Loucy (cell line): ENCODE measurements around the gene KLC1.

ENCODE experiments used
- H2AFZ ChIP-seq: fragments of 200-600 bp; sonication (generic); 2 replicates; pipeline ENCODE4 v1.6.0; 2016; ENCODE audit warnings: antibody characterized with exemption, mild to moderate bottlenecking, low read length, moderate library complexity
- H3F3A ChIP-seq: fragments of 200-600 bp; 2 replicates; pipeline ENCODE4 v1.6.0; 2016; ENCODE audit warnings: antibody characterized with exemption, low read depth, mild to moderate bottlenecking
- H3K27me3 ChIP-seq: fragments of 200-600 bp; sonication (generic); 2 replicates; pipeline ENCODE4 v1.6.1; 2014; ENCODE audit warnings: low read length, mild to moderate bottlenecking; ENCODE audit not compliant: insufficient read depth, poor library complexity, severe bottlenecking
- H3K36me3 ChIP-seq: fragments of 200-600 bp; sonication (generic); 2 replicates; pipeline ENCODE4 v1.6.1; 2016; ENCODE audit warnings: low read length; ENCODE audit not compliant: insufficient read depth
- H3K4me1 ChIP-seq: fragments of 200-600 bp; sonication (generic); 2 replicates; pipeline ENCODE4 v1.5.1; 2014; ENCODE audit warnings: low read length, mild to moderate bottlenecking; ENCODE audit not compliant: insufficient read depth, poor library complexity, severe bottlenecking
- H3K4me2 ChIP-seq: fragments of 200-600 bp; sonication (generic); 2 replicates; pipeline ENCODE4 v1.6.0; 2014; ENCODE audit warnings: antibody characterized with exemption, low read length, low read depth, mild to moderate bottlenecking; ENCODE audit not compliant: poor library complexity, severe bottlenecking
- H3K4me3 ChIP-seq: fragments of 200-600 bp; sonication (generic); 2 replicates; pipeline ENCODE4 v1.5.1; 2014; ENCODE audit warnings: low read length, mild to moderate bottlenecking, mixed read lengths; ENCODE audit not compliant: poor library complexity, severe bottlenecking
- H3K79me2 ChIP-seq: fragments of 200-600 bp; sonication (generic); 2 replicates; pipeline ENCODE4 v1.6.1; 2014; ENCODE audit warnings: low read length; ENCODE audit not compliant: insufficient read depth
- H3K9ac ChIP-seq: fragments of 200-600 bp; sonication (generic); 2 replicates; pipeline ENCODE4 v1.6.0; 2014; ENCODE audit warnings: mild to moderate bottlenecking, low read depth, low read length, moderate library complexity; ENCODE audit not compliant: poor library complexity, severe bottlenecking
- H3K9me2 ChIP-seq: fragments of 200-600 bp; sonication (generic); replicated peaks from 2 replicates; pipeline ENCODE4 v1.6.1; 2016; ENCODE audit warnings: low read depth, low read length, mixed read lengths
- H3K9me3 ChIP-seq: fragments of 200-600 bp; sonication (generic); 2 replicates; pipeline ENCODE4 v1.6.1; 2014; ENCODE audit warnings: mild to moderate bottlenecking, antibody characterized with exemption, low read length, low read depth; ENCODE audit not compliant: insufficient read depth
- H4K20me1 ChIP-seq: fragments of 200-600 bp; sonication (generic); 2 replicates; pipeline ENCODE4 v1.6.0; 2014; ENCODE audit warnings: antibody characterized with exemption, low read length, mild to moderate bottlenecking; ENCODE audit not compliant: insufficient read depth, poor library complexity, severe bottlenecking
- CTCF ChIP-seq: fragments of 200-600 bp; sonication (generic); conservative IDR thresholded peaks from 2 replicates; pipeline ENCODE4 v1.5.1; 2014; ENCODE audit warnings: mild to moderate bottlenecking, antibody characterized with exemption, low read length
- EZH2phosphoT487 ChIP-seq: fragments of 200-600 bp; IDR thresholded peaks from 2 replicates; pipeline ENCODE4 v1.6.1; 2018; ENCODE audit warnings: antibody characterized with exemption, mild to moderate bottlenecking, moderate library complexity, borderline replicate concordance

Gene KLC1

GRCh38 chr14:103649001-103649400 lies 20.0 kb downstream of the KLC1 start:
- no peak overlapping the region for H3K4me3 ChIP-seq
- H3K4me1 ChIP-seq: no peaks in the 10 kb centered on the region
- peaks cover 37% of the 10 kb centered on the region for H4K20me1 ChIP-seq
- TF ChIP-seq CTCF (no peak), EZH2phosphoT487 (no peak)
- H3F3A ChIP-seq: no peaks in the 10 kb centered on the region
- peaks cover 7% of the 10 kb centered on the region; the same call in 1 of the 2 replicates for H3K36me3 ChIP-seq
- H3K9me3 ChIP-seq: no peaks in the 10 kb centered on the region
- no peak overlapping the region for H3K9ac ChIP-seq
- H3K4me2 ChIP-seq: no peak overlapping the region
- H3K79me2 ChIP-seq: peaks cover 93% of the 10 kb centered on the region
- no peaks in the 10 kb centered on the region for H3K9me2 ChIP-seq
- H2AFZ ChIP-seq: no peak overlapping the region
- H3K27me3 ChIP-seq: no peaks in the 10 kb centered on the region

DNA sequence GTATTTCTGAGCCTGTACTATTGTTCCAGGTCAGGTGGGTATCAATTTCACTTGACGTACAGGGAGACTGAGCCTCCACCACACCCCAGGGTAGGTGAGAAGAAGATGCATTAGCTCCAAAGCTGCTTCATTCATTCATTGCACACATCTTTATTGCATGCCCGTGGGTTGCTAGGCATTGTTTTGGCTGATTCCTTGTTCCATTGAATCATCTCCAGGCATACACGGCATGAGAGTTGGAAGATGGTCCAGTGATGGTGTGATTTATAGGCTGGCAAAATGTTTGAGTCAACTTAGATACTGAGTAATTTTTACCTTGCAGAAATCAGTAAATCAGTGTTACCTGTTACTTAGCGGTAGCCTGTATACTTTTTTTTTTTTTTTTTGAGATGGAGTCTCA lies 21.2 kb downstream of the KLC1 start:
- no peak overlapping the region for H3K4me3 ChIP-seq
- H4K20me1 ChIP-seq: peaks cover 37% of the 10 kb centered on the region
- TF ChIP-seq EZH2phosphoT487 (no peak), CTCF (no peak)

DNA sequence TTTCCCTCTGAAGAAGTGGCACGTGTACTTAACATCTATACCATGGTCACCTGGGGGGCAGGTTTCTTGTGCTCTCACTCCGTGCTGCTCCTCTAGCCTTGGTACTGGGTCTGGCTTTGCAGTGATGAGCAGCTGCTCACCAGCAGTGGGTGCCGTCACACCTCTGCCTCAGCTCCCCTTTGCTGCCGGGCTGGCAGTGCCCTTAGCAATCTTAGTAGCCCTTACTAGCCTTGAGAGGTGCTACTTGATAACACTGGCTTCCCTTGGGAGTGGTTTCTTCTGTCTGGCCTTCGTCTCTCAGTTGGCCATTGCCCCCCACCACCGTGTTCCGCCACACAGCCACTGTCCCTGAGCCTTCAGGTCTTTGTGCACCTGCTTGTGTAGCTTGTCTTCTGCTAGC lies 22.6 kb downstream of the KLC1 start:
- Histone ChIP-seq H2AFZ (no peak overlapping the region), H3K27me3 (no peaks in the 10 kb centered on the region), H3K4me1 (no peaks in the 10 kb centered on the region), H3K9me2 (no peaks in the 10 kb centered on the region), H4K20me1 (peaks cover 34% of the 10 kb centered on the region), H3K36me3 (peaks cover 33% of the 10 kb centered on the region; the same call in 1 of the 2 replicates), H3K4me3 (no peak overlapping the region), H3F3A (no peaks in the 10 kb centered on the region), H3K9ac (no peak overlapping the region), H3K4me2 (no peak overlapping the region), H3K9me3 (no peaks in the 10 kb centered on the region), H3K79me2 (peaks cover 67% of the 10 kb centered on the region)
- TF ChIP-seq CTCF: no peak
- TF ChIP-seq EZH2phosphoT487: no peak

More for the DNA sequence above, 21.2 kb downstream of the KLC1 start:
- Histone ChIP-seq H3F3A (no peaks in the 10 kb centered on the region), H3K9me3 (no peaks in the 10 kb centered on the region), H3K9ac (no peak overlapping the region), H3K9me2 (no peaks in the 10 kb centered on the region), H3K79me2 (peaks cover 81% of the 10 kb centered on the region), H3K4me1 (no peaks in the 10 kb centered on the region), H3K36me3 (peaks cover 19% of the 10 kb centered on the region; the same call in 1 of the 2 replicates), H3K27me3 (no peaks in the 10 kb centered on the region), H2AFZ (no peak overlapping the region), H3K4me2 (no peak overlapping the region)
